ENCODE data around the gene ZNF362. TPM values are rescaled to one million over a fixed set of nuclear protein-coding genes. Genes with fewer than 3 reads are reported as not detected.

Gene ZNF362
- total RNA-seq, 4 donors from 2014 or later: 20.7 to 44.1 (median 26.7) TPM

- no peak overlapping the region for H3K27ac ChIP-seq
- WGBS, 2 donors: 91 to 97% methylated on average over 3 of the region's 3 CpGs
- no peak for TF ChIP-seq CTCF (IDR thresholded peaks at IDR 0.05)
- TF ChIP-seq POLR2A (IDR thresholded peaks at IDR 0.05): no peak
- peaks cover 6 to 18% of the 10 kb centered on the region in 2 donors for H3K36me3 ChIP-seq
- H3K4me3 ChIP-seq (replicated peaks in 1 of 3): no peak overlapping the region
- H3K27me3 ChIP-seq: no peaks in the 10 kb centered on the region
- DNase-seq: no peak
- no peaks in the 10 kb centered on the region for H3K9me3 ChIP-seq
- peaks cover 15 to 20% of the 10 kb centered on the region in 2 donors for H3K4me1 ChIP-seq
- intact Hi-C loops (cut with DNase I): no loop called here
Measured at GRCh38 chr1:33273406-33273805, 17.1 kb downstream of the ZNF362 start.

GRCh38 chr1:33273961-33274371 is 17.7 kb downstream of the ZNF362 start:
- Histone ChIP-seq H3K27ac (no peak overlapping the region), H3K27me3 (no peaks in the 10 kb centered on the region), H3K4me3 (replicated peaks in 1 of 3) (no peak overlapping the region), H3K4me1 (peaks cover 15% of the 10 kb centered on the region in 2 donors), H3K9me3 (no peaks in the 10 kb centered on the region), H3K36me3 (peaks cover 6 to 18% of the 10 kb centered on the region in 2 donors)
- DNase-seq: no peak
- TF ChIP-seq POLR2A (IDR thresholded peaks at IDR 0.05) (no peak), CTCF (IDR thresholded peaks at IDR 0.05) (no peak)
- intact Hi-C loops (cut with DNase I): no loop called here
- 81 to 88% methylated on average over 7 of the region's 7 CpGs for WGBS, 2 donors

- DNase-seq: no peak
- no peak for TF ChIP-seq CTCF (IDR thresholded peaks at IDR 0.05)
- TF ChIP-seq POLR2A (IDR thresholded peaks at IDR 0.05): no peak
- peaks cover 6 to 18% of the 10 kb centered on the region in 2 donors for H3K36me3 ChIP-seq
Measured at GRCh38 chr1:33274446-33274845, 18.2 kb downstream of the ZNF362 start.

GRCh38 chr1:33275195-33275594 is 18.9 kb downstream of the ZNF362 start:
- H3K36me3 ChIP-seq: peaks cover 13 to 22% of the 10 kb centered on the region in 2 donors
- TF ChIP-seq POLR2A (IDR thresholded peaks at IDR 0.05): no peak
- no peak for TF ChIP-seq CTCF (IDR thresholded peaks at IDR 0.05)
- no peaks in the 10 kb centered on the region for H3K9me3 ChIP-seq
- peaks cover 13 to 15% of the 10 kb centered on the region in 2 donors for H3K4me1 ChIP-seq
- no peak for DNase-seq
- WGBS, 2 donors: 84 to 88% methylated on average over 6 of the region's 6 CpGs
- H3K27me3 ChIP-seq: no peaks in the 10 kb centered on the region
- intact Hi-C loops (cut with DNase I): no loop called here
- no peak overlapping the region for H3K27ac ChIP-seq
- H3K4me3 ChIP-seq (replicated peaks in 1 of 3): no peak overlapping the region

More at GRCh38 chr1:33274446-33274845, 18.2 kb downstream of the ZNF362 start:
- Histone ChIP-seq H3K27me3 (no peaks in the 10 kb centered on the region), H3K4me1 (peaks cover 13 to 15% of the 10 kb centered on the region in 2 donors), H3K4me3 (replicated peaks in 1 of 3) (no peak overlapping the region), H3K9me3 (no peaks in the 10 kb centered on the region), H3K27ac (no peak overlapping the region)
- 96 to 100% methylated on average over 1 of the region's 1 CpG for WGBS, 2 donors
- intact Hi-C loops (cut with DNase I): no loop called here

GRCh38 chr1:33275706-33276572 is 19.6 kb downstream of the ZNF362 start:
- no peak overlapping the region for H3K27ac ChIP-seq
- intact Hi-C loops (cut with DNase I): no loop called here
- H3K9me3 ChIP-seq: no peaks in the 10 kb centered on the region
- 94 to 96% methylated on average over 23 to 33 of the region's 45 CpGs for WGBS, 2 donors
- no peak overlapping the region for H3K4me3 ChIP-seq (replicated peaks in 1 of 3)
- H3K36me3 ChIP-seq: peaks cover 18 to 28% of the 10 kb centered on the region in 2 donors
- no peak for TF ChIP-seq CTCF (IDR thresholded peaks at IDR 0.05)
- no peak for TF ChIP-seq POLR2A (IDR thresholded peaks at IDR 0.05)
- no peak for DNase-seq
- no peaks in the 10 kb centered on the region for H3K27me3 ChIP-seq
- H3K4me1 ChIP-seq: peaks cover 13 to 15% of the 10 kb centered on the region in 2 donors

Data from thyroid gland (tissue), 4 donors.